ENCODE measurements around the gene BACE2.

DNA sequence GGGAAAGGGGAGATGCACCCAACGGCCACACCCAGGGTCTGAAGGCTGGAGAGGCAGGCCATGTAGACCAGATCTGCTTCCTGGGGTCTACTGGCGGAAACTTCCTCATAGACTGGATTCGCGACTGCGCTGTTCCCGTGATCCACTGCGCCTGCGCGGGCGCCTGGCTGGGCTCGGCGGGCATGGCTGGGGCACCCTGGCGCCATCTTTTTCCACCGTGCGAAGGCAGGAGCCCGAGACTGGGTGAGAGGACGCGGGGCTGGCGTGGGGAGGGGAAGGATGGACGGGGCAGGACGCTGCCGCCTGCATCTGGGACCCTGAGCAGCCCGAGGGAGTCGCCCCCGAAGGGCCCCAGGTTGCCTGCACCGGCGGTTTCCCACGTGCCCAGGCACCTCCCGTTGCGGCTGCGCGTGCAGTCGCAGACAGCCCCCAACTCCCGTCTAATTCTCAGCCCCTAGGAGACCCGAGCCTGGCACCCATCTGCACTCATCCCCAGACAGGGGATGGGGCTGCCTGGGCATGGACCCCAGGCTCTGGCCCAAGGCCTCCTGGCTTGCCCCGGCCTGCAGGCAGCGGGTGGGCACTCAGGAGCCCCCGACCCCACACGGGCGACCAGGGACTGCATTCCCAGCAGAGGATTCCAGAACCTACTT is 136.2 kb downstream of the BACE2 start:
- TF ChIP-seq, protein P1, sequence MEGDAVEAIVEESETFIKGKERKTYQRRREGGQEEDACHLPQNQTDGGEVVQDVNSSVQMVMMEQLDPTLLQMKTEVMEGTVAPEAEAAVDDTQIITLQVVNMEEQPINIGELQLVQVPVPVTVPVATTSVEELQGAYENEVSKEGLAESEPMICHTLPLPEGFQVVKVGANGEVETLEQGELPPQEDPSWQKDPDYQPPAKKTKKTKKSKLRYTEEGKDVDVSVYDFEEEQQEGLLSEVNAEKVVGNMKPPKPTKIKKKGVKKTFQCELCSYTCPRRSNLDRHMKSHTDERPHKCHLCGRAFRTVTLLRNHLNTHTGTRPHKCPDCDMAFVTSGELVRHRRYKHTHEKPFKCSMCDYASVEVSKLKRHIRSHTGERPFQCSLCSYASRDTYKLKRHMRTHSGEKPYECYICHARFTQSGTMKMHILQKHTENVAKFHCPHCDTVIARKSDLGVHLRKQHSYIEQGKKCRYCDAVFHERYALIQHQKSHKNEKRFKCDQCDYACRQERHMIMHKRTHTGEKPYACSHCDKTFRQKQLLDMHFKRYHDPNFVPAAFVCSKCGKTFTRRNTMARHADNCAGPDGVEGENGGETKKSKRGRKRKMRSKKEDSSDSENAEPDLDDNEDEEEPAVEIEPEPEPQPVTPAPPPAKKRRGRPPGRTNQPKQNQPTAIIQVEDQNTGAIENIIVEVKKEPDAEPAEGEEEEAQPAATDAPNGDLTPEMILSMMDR (tag by site-specific recombination; IDR thresholded peaks at IDR 0.05), result no peak
- no peak for TF ChIP-seq ZNF121 (tag by site-specific recombination; IDR thresholded peaks at IDR 0.05)
- TF ChIP-seq ZNF585B (tag by site-specific recombination; IDR thresholded peaks at IDR 0.05), result no peak
